ENCODE results near the gene OR6S1. TPM values are rescaled to one million over a fixed set of nuclear protein-coding genes. Genes with fewer than 3 reads are reported as not detected.
"Not testable (repeated sequence)": the region's sequence is repeated elsewhere in the genome, so short reads cannot be mapped to it uniquely, and the experiment has no call there.

Gene OR6S1
- total RNA-seq, 6 experiments from 2014 or later = not detected

GRCh38 chr14:20667957-20668356 is 26.5 kb upstream of the OR6S1 start:
- no peak overlapping the region for H3K4me3 ChIP-seq
- H3K27me3 ChIP-seq = no peaks in the 10 kb centered on the region
- H3K36me3 ChIP-seq = no peaks in the 10 kb centered on the region
- no peak for DNase-seq
- WGBS (ENCODE audit: insufficient coverage, low coverage, low lambda C conversion rate, missing lambda C conversion rate) = 58% methylated on average over 2 of the region's 2 CpGs
- no peak for TF ChIP-seq CTCF (IDR thresholded peaks at IDR 0.05)
- TF ChIP-seq POLR2A (IDR thresholded peaks at IDR 0.05) = no peak
- no peaks in the 10 kb centered on the region for H3K9me3 ChIP-seq
- intact Hi-C loops (cut with DNase I) = loop anchor here in 1 of 2 donors (10.0 kb wide), 1 partner anchor 187 kb away; no protein-coding TSS in a partner anchor
- no peak for ATAC-seq
- no peak overlapping the region for H3K27ac ChIP-seq
- peaks cover 0 to 6% (median 3%) of the 10 kb centered on the region in 4 donors for H3K4me1 ChIP-seq

- not testable (repeated sequence) for H3K27ac ChIP-seq, H3K27me3 ChIP-seq, H3K4me1 ChIP-seq, H3K9me3 ChIP-seq, H3K36me3 ChIP-seq, DNase-seq, ATAC-seq, H3K4me3 ChIP-seq
- intact Hi-C loops (cut with DNase I) = loop anchor here in 1 of 2 donors (10.0 kb wide), 1 partner anchor 188 kb away; no protein-coding TSS in a partner anchor
- WGBS (ENCODE audit: insufficient coverage, low coverage, low lambda C conversion rate, missing lambda C conversion rate) = 78% methylated on average over 7 of the region's 7 CpGs
Observed at GRCh38 chr14:20666400-20666961, 25.0 kb upstream of the OR6S1 start.

- Histone ChIP-seq H3K36me3 (no peaks in the 10 kb centered on the region), H3K4me1 (peaks cover 0 to 6% (median 3%) of the 10 kb centered on the region in 4 donors), H3K4me3 (peak overlapping the region in 2 of 3 donors; percentile 12 to 22), H3K27ac (no peak overlapping the region), H3K9me3 (no peaks in the 10 kb centered on the region), H3K27me3 (no peaks in the 10 kb centered on the region)
- DNase-seq (peak; percentile 67 to 76 (median 75)), ATAC-seq (peak; percentile 91 to 98 (median 96))
- intact Hi-C loops (cut with DNase I) = loop anchor here in 1 of 2 donors (10.0 kb wide), 1 partner anchor 192 kb away; no protein-coding TSS in a partner anchor
- peak; percentile 66 to 79 (median 73) for TF ChIP-seq CTCF (IDR thresholded peaks at IDR 0.05)
- no peak for TF ChIP-seq POLR2A (IDR thresholded peaks at IDR 0.05)
- 4% methylated on average over 22 of the region's 31 CpGs for WGBS (ENCODE audit: insufficient coverage, low coverage, low lambda C conversion rate, missing lambda C conversion rate)
Observed at GRCh38 chr14:20662968-20663732, 21.7 kb upstream of the OR6S1 start.

GRCh38 chr14:20661197-20661596 is 19.7 kb upstream of the OR6S1 start:
- ATAC-seq (no peak), DNase-seq (no peak)
- Histone ChIP-seq H3K27ac (no peak overlapping the region), H3K36me3 (no peaks in the 10 kb centered on the region), H3K27me3 (peaks cover 0 to 4% of the 10 kb centered on the region in 2 donors), H3K9me3 (no peaks in the 10 kb centered on the region), H3K4me1 (peaks cover 0 to 6% (median 3%) of the 10 kb centered on the region in 4 donors), H3K4me3 (no peak overlapping the region)
- TF ChIP-seq CTCF (IDR thresholded peaks at IDR 0.05) = no peak
- no peak for TF ChIP-seq POLR2A (IDR thresholded peaks at IDR 0.05)
- intact Hi-C loops (cut with DNase I) = loop anchor here in 1 of 2 donors (10.0 kb wide), 1 partner anchor 194 kb away; no protein-coding TSS in a partner anchor
- WGBS (ENCODE audit: insufficient coverage, low coverage, low lambda C conversion rate, missing lambda C conversion rate) = 30% methylated on average over 2 of the region's 2 CpGs
